Spleen (tissue), 11 donors: ENCODE results near the gene ACTN4. TPM values are rescaled to one million over a fixed set of nuclear protein-coding genes. Genes with fewer than 3 reads are reported as not detected.
"Not testable (repeated sequence)": the region's sequence is repeated elsewhere in the genome, so short reads cannot be mapped to it uniquely, and the experiment has no call there.

Experiments
- DNase-seq: peaks from one replicate; pipeline ENCODE4 v3.0.0-alpha.2; 2020
- H3K27ac ChIP-seq, 8 donors: fragments of 200-600 bp; sonication (generic) in 7 of 8; 1 replicate in 4 of 8; 2 replicates in 4 of 8; pipeline versions ENCODE4 v1.5.0 to v1.8.0; 2016 to 2021; ENCODE audit warnings: inconsistent platforms in 4 of 8, mild to moderate bottlenecking in 4 of 8, moderate library complexity in 1 of 8
- H3K27me3 ChIP-seq, 7 donors: fragments of 200-600 bp; sonication (generic) in 6 of 7; replicated peaks in 1 of 7; 1 replicate in 4 of 7; 2 replicates in 3 of 7; pipeline versions ENCODE4 v1.5.0 to v1.8.0; 2016 to 2021; ENCODE audit warnings: inconsistent platforms in 3 of 7, mild to moderate bottlenecking in 1 of 7
- H3K36me3 ChIP-seq, 6 donors: fragments of 200-600 bp; sonication (generic) in 5 of 6; 1 replicate in 4 of 6; 2 replicates in 2 of 6; pipeline versions ENCODE4 v1.5.0 to v1.8.0; 2016 to 2021; ENCODE audit warnings: inconsistent platforms in 2 of 6
- H3K4me1 ChIP-seq, 6 donors: fragments of 200-600 bp; sonication (generic) in 5 of 6; 1 replicate in 3 of 6; 2 replicates in 3 of 6; pipeline versions ENCODE4 v1.5.0 to v1.8.0; 2016 to 2021; ENCODE audit warnings: inconsistent platforms in 3 of 6
- H3K4me3 ChIP-seq, 8 donors: fragments of 200-600 bp; sonication (generic) in 7 of 8; 1 replicate in 4 of 8; 2 replicates in 4 of 8; pipeline versions ENCODE4 v1.5.0 to v1.8.0; 2016 to 2021; ENCODE audit warnings: inconsistent platforms in 4 of 8, mild to moderate bottlenecking in 4 of 8, moderate library complexity in 2 of 8
- H3K9me3 ChIP-seq, 8 donors: fragments of 200-600 bp; sonication (generic) in 7 of 8; 1 replicate in 4 of 8; 2 replicates in 4 of 8; pipeline versions ENCODE4 v1.5.0 to v1.8.0; 2016 to 2021; ENCODE audit warnings: inconsistent platforms in 4 of 8
- POLR2A ChIP-seq, 3 donors: fragments of 450-650 bp; IDR thresholded peaks; one replicate each; pipeline ENCODE4 v1.5.1; 2017; ENCODE audit warnings: antibody characterized with exemption in 3 of 3, mild to moderate bottlenecking in 1 of 3
- POLR2AphosphoS5 ChIP-seq, 3 donors: sonication (generic); formaldehyde crosslinking; IDR thresholded peaks; one replicate each; pipeline ENCODE4 v1.5.1; 2017; ENCODE audit warnings: antibody characterized with exemption in 3 of 3
- WGBS, 5 donors: extraction: QIAGEN DNeasy Blood & Tissue Kit in 3 of 5; methylation state at CpG; one replicate each; pipeline versions ENCODE4 v1.1.5 to v1.1.7; 2013 to 2018; 5-methylcytosine and 5-hydroxymethylcytosine counted together
- intact Hi-C: fragments of 100-400 bp; cut with DNase I; formaldehyde crosslinking; loops from one replicate; pipeline ENCODE4 v1.15.0; 2023; ENCODE audit warnings: low total_unique reads
- polyA plus RNA-seq, 3 donors: library from polyadenylated mRNA; stranded (reverse); fragments of 200-250 nt; gene quantifications; one replicate each; pipeline ENCODE4 v1.2.1, GENCODE V29; 2013
- total RNA-seq, 7 donors: library from RNA; depleted of rRNA in 3 of 7; stranded (reverse); fragments of >200 nt in 3 of 7; fragmentation: NEBNext Ultra II Directional in 4 of 7; extraction: Animal tissue kit (Norgen Biotek cat#: 25700) in 4 of 7; gene quantifications; one replicate each; pipeline versions ENCODE4 v1.1.0 to v1.2.1, GENCODE V29; 2016 to 2021
- TF ChIP-seq, protein P1 (sequence below), 11 experiments: fragments of 200-600 bp in 7 of 11; fragments of 450-650 bp in 4 of 11; sonication (generic) in 4 of 11; IDR thresholded peaks in 8 of 11; conservative IDR thresholded peaks in 3 of 11; 1 replicate in 7 of 11; 2 replicates in 4 of 11; pipeline versions ENCODE4 v1.4.0 to v1.8.0; 2016 to 2021; ENCODE audit warnings: antibody characterized with exemption in 11 of 11, inconsistent platforms in 4 of 11, mild to moderate bottlenecking in 1 of 11
- donor health status: healthy with polysubstance abuse.
- donor health status: DM: no; HTN: no; CAD: no; lungs with moderate emphysema.
- donor health status: DM: no; HTN: no; CAD: no.
- donor health status: Bipolar disorder and iron deficiency.
- donor health status: healthy.
- donor health status: DM: no; HTN: no; CAD: no.
- donor health status: DM: yes; HTN: yes; CAD: no.

Gene ACTN4
- total and polyA plus RNA-seq, 10 donors, result 39.3 to 621 (median 408) TPM

DNA sequence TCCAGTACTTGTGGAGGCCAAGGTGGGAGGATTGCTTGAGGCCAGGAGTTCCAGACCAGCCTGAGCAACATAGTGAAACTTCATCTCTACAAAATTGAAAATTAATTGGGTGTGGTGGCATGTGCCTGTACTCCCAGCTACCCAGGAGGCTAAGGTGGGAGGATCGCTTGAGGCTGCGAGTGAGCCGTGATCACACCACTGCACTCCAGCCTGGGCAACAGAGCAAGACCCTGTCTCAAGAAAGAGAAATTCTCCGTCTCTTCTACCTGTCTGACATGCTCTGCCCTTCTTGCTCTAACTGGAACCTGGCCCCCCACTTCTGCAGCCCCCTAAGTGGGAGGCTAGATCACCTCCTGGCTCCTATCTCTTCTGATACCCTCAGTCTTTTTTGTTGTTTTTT, 21.0 kb upstream of the ACTN4 start:
- intact Hi-C loops, result no loop called here
- no peak for TF ChIP-seq POLR2A (IDR thresholded peaks at IDR 0.05)
- TF ChIP-seq, protein P1, sequence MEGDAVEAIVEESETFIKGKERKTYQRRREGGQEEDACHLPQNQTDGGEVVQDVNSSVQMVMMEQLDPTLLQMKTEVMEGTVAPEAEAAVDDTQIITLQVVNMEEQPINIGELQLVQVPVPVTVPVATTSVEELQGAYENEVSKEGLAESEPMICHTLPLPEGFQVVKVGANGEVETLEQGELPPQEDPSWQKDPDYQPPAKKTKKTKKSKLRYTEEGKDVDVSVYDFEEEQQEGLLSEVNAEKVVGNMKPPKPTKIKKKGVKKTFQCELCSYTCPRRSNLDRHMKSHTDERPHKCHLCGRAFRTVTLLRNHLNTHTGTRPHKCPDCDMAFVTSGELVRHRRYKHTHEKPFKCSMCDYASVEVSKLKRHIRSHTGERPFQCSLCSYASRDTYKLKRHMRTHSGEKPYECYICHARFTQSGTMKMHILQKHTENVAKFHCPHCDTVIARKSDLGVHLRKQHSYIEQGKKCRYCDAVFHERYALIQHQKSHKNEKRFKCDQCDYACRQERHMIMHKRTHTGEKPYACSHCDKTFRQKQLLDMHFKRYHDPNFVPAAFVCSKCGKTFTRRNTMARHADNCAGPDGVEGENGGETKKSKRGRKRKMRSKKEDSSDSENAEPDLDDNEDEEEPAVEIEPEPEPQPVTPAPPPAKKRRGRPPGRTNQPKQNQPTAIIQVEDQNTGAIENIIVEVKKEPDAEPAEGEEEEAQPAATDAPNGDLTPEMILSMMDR (IDR thresholded peaks at IDR 0.05 in 8 of 11, conservative IDR thresholded peaks at IDR 0.05 in 3 of 11), result no peak
- WGBS, 5 donors, result 95 to 100% (median 98%) methylated on average over 4 of the region's 4 CpGs
- Histone ChIP-seq H3K9me3 (no peaks in the 10 kb centered on the region), H3K27me3 (no peaks in the 10 kb centered on the region), H3K27ac (no peak overlapping the region), H3K36me3 (peaks cover 3 to 100% (median 94%) of the 10 kb centered on the region in 6 donors), H3K4me3 (no peak overlapping the region), H3K4me1 (peaks cover 0 to 8% (median 1%) of the 10 kb centered on the region in 6 donors)
- no peak for DNase-seq

DNA sequence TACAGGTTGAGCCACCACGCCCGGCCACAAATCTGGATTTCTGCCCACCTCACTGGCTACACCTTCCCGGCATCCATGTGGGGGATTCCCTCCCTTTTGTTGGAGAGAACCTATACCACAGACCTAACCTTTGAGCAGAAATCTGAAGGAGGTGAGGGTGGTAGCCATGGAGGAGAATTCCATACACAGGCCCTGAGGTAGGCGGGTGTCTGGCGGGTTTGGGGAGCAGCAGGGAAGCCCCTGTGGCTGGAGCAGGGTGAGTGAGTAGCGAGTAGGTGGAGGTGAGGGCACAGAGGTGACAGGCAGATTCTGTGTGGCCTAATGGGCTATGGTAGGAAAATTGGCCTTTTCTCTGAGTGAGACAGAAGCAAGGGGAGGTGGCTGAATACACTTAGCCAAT, 17.9 kb upstream of the ACTN4 start:
- no peak overlapping the region for H3K27ac ChIP-seq
- intact Hi-C loops, result no loop called here
- H3K4me3 ChIP-seq, result no peak overlapping the region
- no peak for DNase-seq
- TF ChIP-seq, protein P1 (IDR thresholded peaks at IDR 0.05 in 8 of 11, conservative IDR thresholded peaks at IDR 0.05 in 3 of 11), result no peak
- TF ChIP-seq POLR2A (IDR thresholded peaks at IDR 0.05) (no peak), POLR2AphosphoS5 (IDR thresholded peaks at IDR 0.05) (no peak)
- WGBS, 5 donors, result 94 to 97% (median 96%) methylated on average over 6 of the region's 6 CpGs
- H3K36me3 ChIP-seq, result peaks cover 0 to 93% (median 84%) of the 10 kb centered on the region in 6 donors
- no peaks in the 10 kb centered on the region for H3K9me3 ChIP-seq
- H3K27me3 ChIP-seq, result no peaks in the 10 kb centered on the region
- peaks cover 0 to 3% (median 3%) of the 10 kb centered on the region in 6 donors for H3K4me1 ChIP-seq

DNA sequence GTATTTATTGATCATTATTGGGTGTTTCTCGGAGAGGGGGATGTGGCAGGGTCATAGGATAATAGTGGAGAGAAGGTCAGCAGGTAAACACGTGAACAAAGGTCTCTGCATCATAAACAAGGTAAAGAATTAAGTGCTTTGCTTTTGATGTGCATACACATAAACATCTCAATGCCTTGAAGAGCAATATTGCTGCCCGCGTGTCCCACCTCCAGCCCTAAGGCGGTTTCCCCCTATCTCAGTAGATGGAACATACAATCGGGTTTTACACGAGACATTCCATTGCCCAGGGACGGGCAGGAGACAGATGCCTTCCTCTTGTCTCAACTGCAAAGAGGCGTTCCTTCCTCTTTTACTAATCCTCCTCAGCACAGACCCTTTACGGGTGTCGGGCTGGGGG, 16.1 kb upstream of the ACTN4 start:
- not testable (repeated sequence) for H3K9me3 ChIP-seq, DNase-seq, H3K27me3 ChIP-seq, H3K27ac ChIP-seq, H3K4me3 ChIP-seq
- H3K4me1 ChIP-seq, result peaks cover 7 to 20% (median 18%) of the 10 kb centered on the region in 6 donors
- H3K36me3 ChIP-seq, result peaks cover 0 to 91% (median 76%) of the 10 kb centered on the region in 6 donors
- intact Hi-C loops, result loop anchor here (5.0 to 10.0 kb wide), 4 partner anchors 84 to 304 kb away; partner anchors contain the start of genes FAM98C, MRPS12 and SARS2
- 54 to 79% (median 67%) methylated on average over 10 to 11 of the region's 11 CpGs for WGBS, 5 donors

DNA sequence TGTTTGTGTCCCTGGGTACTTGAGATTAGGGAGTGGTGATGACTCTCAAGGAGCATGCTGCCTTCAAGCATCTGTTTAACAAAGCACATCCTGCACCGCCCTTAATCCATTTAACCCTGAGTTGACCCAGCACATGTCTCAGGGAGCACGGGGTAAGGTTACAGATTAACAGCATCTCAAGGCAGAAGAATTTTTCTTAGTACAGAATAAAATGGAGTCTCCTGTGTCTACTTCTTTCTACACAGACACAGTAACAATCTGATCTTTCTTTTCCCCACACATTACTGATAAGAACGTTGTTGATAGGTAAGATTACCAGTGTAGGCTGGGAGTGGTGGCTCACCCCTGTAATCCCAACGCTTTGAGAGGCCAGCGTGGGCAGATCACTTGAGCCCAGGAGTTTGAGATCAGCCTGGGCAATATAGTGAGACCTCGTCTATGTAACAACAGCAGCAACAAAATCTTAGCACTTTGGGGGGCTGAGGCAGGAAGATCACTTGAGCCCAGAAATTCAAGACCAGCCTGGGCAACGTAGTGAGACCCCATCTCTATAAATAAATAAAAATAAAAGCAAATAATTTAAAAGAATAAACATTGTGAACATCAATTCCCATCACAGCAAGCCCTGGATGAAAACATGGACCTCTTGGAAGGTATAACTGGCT, 15.5 kb upstream of the ACTN4 start:
- Histone ChIP-seq H3K4me1 (peaks cover 14 to 27% (median 24%) of the 10 kb centered on the region in 6 donors), H3K36me3 (peaks cover 0 to 91% (median 70%) of the 10 kb centered on the region in 6 donors)
- not testable (repeated sequence) for H3K4me3 ChIP-seq, H3K27me3 ChIP-seq, H3K9me3 ChIP-seq, H3K27ac ChIP-seq, DNase-seq
- WGBS, 5 donors, result 79 to 87% (median 81%) methylated on average over 7 of the region's 7 CpGs
- intact Hi-C loops, result loop anchor here (5.0 to 10.0 kb wide), 4 partner anchors 85 to 303 kb away; partner anchors contain the start of genes FAM98C, MRPS12 and SARS2

DNA sequence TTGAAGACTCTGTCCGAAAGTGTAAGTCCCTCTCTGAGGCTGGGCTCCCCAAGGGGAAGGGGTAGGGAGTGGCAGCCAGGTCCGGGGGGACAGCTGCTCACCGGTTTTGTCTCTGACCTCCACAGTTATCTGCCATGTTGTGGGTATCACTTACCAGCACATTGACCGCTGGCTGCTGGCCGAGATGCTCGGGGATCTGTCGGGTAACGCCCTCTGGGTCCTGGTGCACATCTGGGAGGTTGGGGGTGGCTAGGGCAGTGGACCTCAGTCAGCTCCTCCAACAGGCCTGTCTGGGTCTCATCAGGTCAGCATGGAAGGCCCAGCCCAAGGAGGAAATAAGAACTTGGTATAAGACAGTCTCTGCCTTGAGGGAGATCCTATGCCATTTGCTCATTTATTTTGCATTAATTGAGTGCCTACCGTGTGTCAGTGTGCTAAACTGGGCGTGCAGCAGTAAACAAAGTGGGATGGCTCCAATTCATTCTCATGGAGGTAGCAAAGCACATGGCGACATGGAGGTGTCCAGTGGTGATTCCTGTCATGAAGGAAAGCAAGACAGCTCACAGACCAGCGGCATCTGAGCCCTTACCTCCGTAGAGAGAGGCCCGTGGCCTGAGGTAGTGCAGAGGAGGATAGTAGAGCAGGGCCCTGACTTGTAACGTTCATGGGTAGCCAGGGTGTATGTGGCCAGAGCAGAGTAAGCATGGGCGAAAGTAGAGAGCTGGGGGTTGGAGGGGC, 14.8 kb upstream of the ACTN4 start:
- Histone ChIP-seq H3K4me3 (no peak overlapping the region), H3K27ac (no peak overlapping the region), H3K36me3 (peaks cover 0 to 90% (median 63%) of the 10 kb centered on the region in 6 donors), H3K4me1 (peaks cover 14 to 34% (median 31%) of the 10 kb centered on the region in 6 donors), H3K27me3 (no peaks in the 10 kb centered on the region), H3K9me3 (no peaks in the 10 kb centered on the region)
- 91 to 95% (median 93%) methylated on average over 16 of the region's 16 CpGs for WGBS, 5 donors
- TF ChIP-seq, protein P1 (IDR thresholded peaks at IDR 0.05 in 8 of 11, conservative IDR thresholded peaks at IDR 0.05 in 3 of 11), result no peak
- TF ChIP-seq POLR2AphosphoS5 (IDR thresholded peaks at IDR 0.05), result peak in 2 of 3 donors; percentile 1 to 41
- intact Hi-C loops, result loop anchor here (5.0 to 10.0 kb wide), 4 partner anchors 85 to 302 kb away; partner anchors contain the start of genes FAM98C, MRPS12 and SARS2
- no peak for DNase-seq
